Esophagus muscularis mucosa (tissue), 4 donors: ENCODE data around the gene GLB1L. TPM values are rescaled to one million over a fixed set of nuclear protein-coding genes. Genes with fewer than 3 reads are reported as not detected.

ENCODE experiments used
- DNase-seq: peaks from one replicate; pipeline ENCODE4 v3.0.0-alpha.2; 2017; ENCODE audit errors: extremely low spot score
- H3K27ac ChIP-seq, 4 donors: fragments of 200-600 bp; sonication (generic); replicated peaks in 1 of 4; 1 replicate in 3 of 4; 2 replicates in 1 of 4; pipeline ENCODE4 v1.5.1; 2016 to 2019; ENCODE audit warnings: mild to moderate bottlenecking in 1 of 4
- H3K27me3 ChIP-seq, 4 donors: fragments of 200-600 bp; sonication (generic); one replicate each; pipeline versions ENCODE4 v1.5.1 to v1.6.0; 2016 to 2019
- H3K36me3 ChIP-seq, 4 donors: fragments of 200-600 bp; sonication (generic); one replicate each; pipeline ENCODE4 v1.5.1; 2016 to 2019
- H3K4me1 ChIP-seq, 4 donors: fragments of 200-600 bp; sonication (generic); one replicate each; pipeline ENCODE4 v1.5.1; 2016 to 2019
- H3K4me3 ChIP-seq, 4 donors: fragments of 200-600 bp; sonication (generic); 1 replicate in 2 of 4; 2 replicates in 2 of 4; pipeline ENCODE4 v1.5.1; 2016 to 2019; ENCODE audit warnings: mild to moderate bottlenecking in 4 of 4, moderate library complexity in 1 of 4
- H3K9me3 ChIP-seq, 4 donors: fragments of 200-600 bp; sonication (generic); 1 replicate in 3 of 4; 2 replicates in 1 of 4; pipeline ENCODE4 v1.5.1; 2016 to 2019
- CTCF ChIP-seq, 3 experiments: fragments of 200-600 bp in 2 of 3; fragments of 450-650 bp in 1 of 3; sonication (generic) in 2 of 3; IDR thresholded peaks; one replicate each; pipeline ENCODE4 v1.5.1; 2017 to 2019; ENCODE audit warnings: antibody characterized with exemption in 3 of 3, mild to moderate bottlenecking in 2 of 3, moderate library complexity in 1 of 3
- EP300 ChIP-seq: sonication (generic); formaldehyde crosslinking; IDR thresholded peaks from one replicate; pipeline ENCODE4 v1.6.1; 2017; ENCODE audit warnings: antibody characterized with exemption
- POLR2A ChIP-seq: fragments of 450-650 bp; IDR thresholded peaks from one replicate; pipeline ENCODE4 v1.6.1; 2017; ENCODE audit warnings: antibody characterized with exemption, moderate library complexity, mild to moderate bottlenecking, low read depth
- POLR2AphosphoS5 ChIP-seq, 2 donors: sonication (generic); formaldehyde crosslinking; IDR thresholded peaks; one replicate each; pipeline ENCODE4 v1.6.1; 2017; ENCODE audit warnings: antibody characterized with exemption in 2 of 2
- WGBS: methylation state at CpG from one replicate; pipeline ENCODE4 v1.1.5; 2018; 5-methylcytosine and 5-hydroxymethylcytosine counted together
- intact Hi-C: fragments of 100-400 bp; cut with DNase I; formaldehyde crosslinking; loops from one replicate; pipeline ENCODE4 v1.15.1; 2023
- total RNA-seq, 4 donors: library from RNA; depleted of rRNA; stranded (reverse); fragments of >200 nt; gene quantifications; one replicate each; pipeline versions ENCODE4 v1.1.0 to v1.2.1, GENCODE V29; 2016

The GLB1L gene
- total RNA-seq, 4 donors from 2014 or later: 3.3 to 6.4 (median 5.6) TPM

DNA sequence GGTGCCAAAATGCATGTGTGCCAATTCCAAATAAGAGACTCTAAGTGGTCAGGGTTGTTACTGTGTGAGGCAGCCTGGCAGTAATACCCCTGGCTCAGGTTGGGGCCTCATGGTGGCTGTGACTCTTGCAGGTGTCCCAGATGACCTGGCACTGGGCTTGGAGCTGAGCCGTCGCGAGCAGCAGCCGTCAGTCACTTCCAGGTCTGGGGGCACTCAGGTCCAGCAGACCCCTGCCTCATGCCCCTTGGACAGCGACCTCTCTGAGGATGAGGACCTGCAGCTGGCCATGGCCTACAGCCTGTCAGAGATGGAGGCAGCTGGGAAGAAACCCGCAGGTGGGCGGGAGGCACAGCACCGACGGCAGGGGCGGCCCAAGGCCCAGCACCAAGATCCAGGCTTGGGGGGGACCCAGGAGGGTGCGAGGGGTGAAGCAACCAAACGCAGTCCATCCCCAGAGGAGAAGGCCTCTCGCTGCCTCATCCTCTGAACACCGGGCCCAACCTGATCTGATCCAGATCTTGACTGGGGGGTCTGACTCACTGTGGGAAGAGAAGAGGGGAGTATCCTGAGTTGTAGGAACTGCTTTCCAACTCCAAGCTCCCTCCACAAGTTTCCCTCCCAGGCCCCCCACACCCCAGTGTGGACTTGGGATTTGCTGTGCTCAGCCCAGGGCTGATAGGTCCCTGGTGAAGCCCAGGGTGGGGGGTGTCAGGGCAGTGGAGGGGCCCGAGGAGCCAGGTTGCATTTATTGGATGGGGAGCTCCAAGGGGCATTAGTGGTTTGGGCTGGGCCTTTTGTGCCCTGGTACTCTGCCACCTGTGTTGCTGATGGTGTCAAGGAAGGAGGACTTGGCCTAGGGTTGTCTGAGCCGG, 39.5 kb upstream of the GLB1L start:
- intact Hi-C loops: no loop called here
- no peak for DNase-seq
- peak overlapping the region in 1 of 4 donors; percentile 52 for H3K27ac ChIP-seq
- no peak overlapping the region for H3K4me3 ChIP-seq
- TF ChIP-seq POLR2AphosphoS5 (IDR thresholded peaks at IDR 0.05) (no peak), EP300 (no peak), CTCF (IDR thresholded peaks at IDR 0.05) (no peak), POLR2A (no peak)
- H3K27me3 ChIP-seq: no peaks in the 10 kb centered on the region
- H3K4me1 ChIP-seq: peaks cover 22 to 70% (median 59%) of the 10 kb centered on the region in 4 donors
- H3K9me3 ChIP-seq: no peaks in the 10 kb centered on the region
- 79% methylated on average over 15 of the region's 16 CpGs for WGBS
- H3K36me3 ChIP-seq: peaks cover 23 to 65% (median 61%) of the 10 kb centered on the region in 4 donors

DNA sequence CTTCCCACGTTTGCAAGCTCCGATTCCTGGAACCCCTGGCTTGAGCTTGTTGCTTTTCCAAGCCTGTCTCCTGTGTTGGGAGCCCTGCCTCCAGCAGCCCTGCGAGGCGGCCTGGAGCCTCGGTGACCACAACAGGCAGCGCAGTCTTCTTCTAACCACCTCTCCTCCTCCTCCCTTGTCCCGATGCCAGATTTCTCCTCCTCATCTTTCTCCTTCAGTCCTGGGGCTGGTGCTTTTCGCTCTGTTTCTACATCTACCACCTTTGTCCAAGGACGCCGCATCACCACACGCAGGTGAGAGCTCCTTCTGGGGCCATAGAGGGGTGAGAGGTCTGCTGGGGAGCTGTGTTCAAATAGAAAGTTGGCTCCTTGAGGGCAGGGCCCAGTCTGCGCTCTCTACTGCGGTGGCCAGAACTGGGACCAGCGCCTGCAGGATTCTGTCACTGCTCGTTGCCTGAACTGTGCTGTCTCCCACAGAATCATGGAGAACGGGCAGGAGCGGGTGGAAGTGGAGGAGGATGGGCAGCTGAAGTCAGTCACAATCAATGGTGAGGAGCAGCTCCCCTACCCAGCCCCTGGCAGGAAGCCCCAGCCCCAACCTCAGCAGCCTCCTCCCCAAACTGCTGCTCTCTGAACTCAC, 37.8 kb upstream of the GLB1L start:
- no peaks in the 10 kb centered on the region for H3K27me3 ChIP-seq
- H3K27ac ChIP-seq: peak overlapping the region in 2 of 4 donors; percentile 21 to 39
- H3K36me3 ChIP-seq: peaks cover 23 to 65% (median 61%) of the 10 kb centered on the region in 4 donors
- H3K9me3 ChIP-seq: no peaks in the 10 kb centered on the region
- intact Hi-C loops: no loop called here
- H3K4me1 ChIP-seq: peaks cover 25 to 69% (median 60%) of the 10 kb centered on the region in 4 donors
- no peak for TF ChIP-seq CTCF (IDR thresholded peaks at IDR 0.05)
- no peak for TF ChIP-seq POLR2A
- TF ChIP-seq POLR2AphosphoS5 (IDR thresholded peaks at IDR 0.05): no peak
- TF ChIP-seq EP300: no peak
- 89% methylated on average over 17 of the region's 17 CpGs for WGBS
- no peak overlapping the region for H3K4me3 ChIP-seq
- no peak for DNase-seq

DNA sequence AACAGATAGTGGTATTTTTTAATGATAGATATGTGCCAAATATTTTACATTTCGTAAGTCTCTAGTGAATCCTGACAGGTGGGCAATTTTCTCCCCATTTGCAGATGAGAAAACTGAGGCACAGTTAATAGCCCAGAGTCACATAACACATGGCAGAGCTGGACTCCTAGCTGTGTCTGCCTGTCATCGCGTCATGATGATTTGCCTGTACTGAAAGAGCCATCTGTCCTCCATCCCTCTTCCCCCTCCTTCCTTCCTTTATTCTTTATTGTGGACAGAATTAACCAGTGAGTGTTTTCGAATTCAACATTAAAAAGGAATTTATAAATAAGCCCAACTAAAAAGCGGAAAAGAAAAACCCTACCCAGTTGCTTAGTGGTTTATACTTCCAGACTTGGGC, 37.1 kb upstream of the GLB1L start:
- peaks cover 31 to 76% (median 67%) of the 10 kb centered on the region in 4 donors for H3K4me1 ChIP-seq
- no peak overlapping the region for H3K4me3 ChIP-seq
- H3K9me3 ChIP-seq: no peaks in the 10 kb centered on the region
- H3K27ac ChIP-seq: peak overlapping the region in 1 of 4 donors; percentile 98
- H3K27me3 ChIP-seq: no peaks in the 10 kb centered on the region
- TF ChIP-seq POLR2A (no peak), EP300 (no peak), CTCF (IDR thresholded peaks at IDR 0.05) (no peak), POLR2AphosphoS5 (IDR thresholded peaks at IDR 0.05) (no peak)
- peaks cover 23 to 65% (median 61%) of the 10 kb centered on the region in 4 donors for H3K36me3 ChIP-seq
- no peak for DNase-seq
- intact Hi-C loops: no loop called here
- WGBS: 85% methylated on average over 5 of the region's 5 CpGs

- Histone ChIP-seq H3K4me1 (peaks cover 31 to 73% (median 64%) of the 10 kb centered on the region in 4 donors), H3K27me3 (no peaks in the 10 kb centered on the region), H3K9me3 (no peaks in the 10 kb centered on the region), H3K36me3 (peaks cover 23 to 63% (median 60%) of the 10 kb centered on the region in 4 donors), H3K27ac (peak overlapping the region in 3 of 4 donors; percentile 13 to 98 (median 96)), H3K4me3 (no peak overlapping the region)
- intact Hi-C loops: no loop called here
- TF ChIP-seq CTCF (IDR thresholded peaks at IDR 0.05) (no peak), POLR2A (no peak), EP300 (no peak), POLR2AphosphoS5 (IDR thresholded peaks at IDR 0.05) (no peak)
- DNase-seq: no peak
- WGBS: 87% methylated on average over 8 of the region's 8 CpGs
These were observed 36.3 kb upstream of the GLB1L start for GRCh38 chr2:219281588-219281987.
